H1 (cell line): Measurements from ENCODE around the gene C3orf18. TPM values are rescaled to one million over a fixed set of nuclear protein-coding genes. Genes with fewer than 3 reads are reported as not detected.

Experiments
- CTCF ChIA-PET: fragments of 300-600 bp; sonication (Branson Sonifier 250); formaldehyde crosslinking; loops from one replicate; lab custom pipeline; 2021; ENCODE audit not compliant: partially characterized antibody; lab: Charles Lee
- POLR2A ChIA-PET: fragments of 300-600 bp; sonication (Branson Sonifier 250); formaldehyde crosslinking; loops from one replicate; lab custom pipeline; 2021; ENCODE audit warnings: inconsistent platforms; ENCODE audit not compliant: partially characterized antibody; lab: Charles Lee
- DNase-seq, 2 experiments: peaks; one replicate each; pipeline versions ENCODE4 v3.0.0 to v3.0.0-alpha.2; 2010 to 2022; ENCODE audit warnings: low spot score in 2 of 2, low read depth in 1 of 2, mixed read lengths in 1 of 2
- FAIRE-seq: peaks from 2 replicates; lab custom pipeline; 2011; peaks lifted over from hg19 to GRCh38; lab: Jason Lieb, UNC
- H2AFZ ChIP-seq: 2 replicates; pipeline ENCODE4 v1.8.1; 2012; ENCODE audit warnings: low read length, inconsistent platforms
- H2AK5ac ChIP-seq: 2 replicates; pipeline ENCODE4 v1.6.1; 2013; ENCODE audit warnings: low read depth, low read length
- H2BK120ac ChIP-seq: replicated peaks from 2 replicates; pipeline ENCODE3; 2013; ENCODE audit warnings: low read depth, low read length, inconsistent platforms
- H2BK12ac ChIP-seq: 2 replicates; pipeline ENCODE4 v1.6.1; 2013; ENCODE audit warnings: low read depth, low read length
- H2BK15ac ChIP-seq: 2 replicates; pipeline ENCODE4 v1.6.1; 2013; ENCODE audit warnings: low read length
- H2BK20ac ChIP-seq: 2 replicates; pipeline ENCODE4 v1.6.1; 2013; ENCODE audit warnings: low read length
- H2BK5ac ChIP-seq: 2 replicates; pipeline ENCODE4 v1.6.1; 2013; ENCODE audit warnings: low read depth, low read length
- H3K14ac ChIP-seq: 2 replicates; pipeline ENCODE4 v1.6.1; 2013; ENCODE audit warnings: inconsistent platforms; ENCODE audit not compliant: insufficient read length
- H3K18ac ChIP-seq: 2 replicates; pipeline ENCODE4 v1.6.1; 2013; ENCODE audit warnings: low read length; ENCODE audit errors: extremely low read depth
- H3K23ac ChIP-seq: 2 replicates; pipeline ENCODE4 v1.6.1; 2013; ENCODE audit warnings: inconsistent platforms; ENCODE audit not compliant: insufficient read length
- H3K23me2 ChIP-seq: 2 replicates; pipeline ENCODE4 v1.6.1; 2013; ENCODE audit warnings: low read depth, low read length
- H3K27ac ChIP-seq: 2 replicates; pipeline ENCODE4 v1.6.1; 2011; ENCODE audit warnings: low read depth, low read length, inconsistent platforms
- H3K27me3 ChIP-seq, 4 experiments: replicated peaks in 1 of 4; 1 replicate in 1 of 4; 2 replicates in 3 of 4; pipeline versions ENCODE4 v1.6.1 to v1.8.1; 2011 to 2013; ENCODE audit warnings: low read length in 3 of 4, mild to moderate bottlenecking in 3 of 4, inconsistent platforms in 2 of 4, mixed read lengths in 2 of 4, moderate library complexity in 1 of 4; ENCODE audit not compliant: control insufficient read depth in 3 of 4, insufficient read depth in 3 of 4; ENCODE audit errors: extremely low read depth in 1 of 4
- H3K36me3 ChIP-seq, 4 experiments: 2 replicates each; pipeline versions ENCODE4 v1.6.1 to v1.8.1; 2011 to 2013; ENCODE audit warnings: mild to moderate bottlenecking in 4 of 4, low read length in 3 of 4, moderate library complexity in 2 of 4, control low read depth in 1 of 4, inconsistent platforms in 1 of 4; ENCODE audit not compliant: insufficient read depth in 4 of 4, control insufficient read depth in 2 of 4
- H3K4ac ChIP-seq: replicated peaks from 2 replicates; pipeline ENCODE3; 2013; ENCODE audit warnings: low read length, low read depth, mixed read lengths, inconsistent platforms; ENCODE audit not compliant: insufficient read length
- H3K4me1 ChIP-seq, 4 experiments: replicated peaks in 1 of 4; 1 replicate in 1 of 4; 2 replicates in 3 of 4; pipeline versions ENCODE4 v1.6.1 to v1.8.1; 2011 to 2013; ENCODE audit warnings: low read length in 3 of 4, inconsistent platforms in 2 of 4, mixed read lengths in 1 of 4; ENCODE audit not compliant: insufficient read depth in 4 of 4, control insufficient read depth in 3 of 4
- H3K4me2 ChIP-seq, 2 experiments: 2 replicates each; pipeline versions ENCODE4 v1.6.1 to v1.8.1; 2011 to 2013; ENCODE audit warnings: low read depth in 2 of 2, low read length in 2 of 2, control low read depth in 1 of 2, inconsistent platforms in 1 of 2, mild to moderate bottlenecking in 1 of 2; ENCODE audit not compliant: insufficient read depth in 1 of 2
- H3K4me3 ChIP-seq, 4 experiments: fragments of 200-600, 300-600 bp in 1 of 4; sonication (generic), shearing (Covaris generic), sonication (Bioruptor Twin) in 1 of 4; 2 replicates each; pipeline versions ENCODE4 v1.5.1 to v1.8.1; 2011 to 2016; ENCODE audit warnings: low read length in 4 of 4, low read depth in 3 of 4, control low read depth in 2 of 4, inconsistent platforms in 2 of 4, mild to moderate bottlenecking in 2 of 4, mixed read lengths in 1 of 4, moderate library complexity in 1 of 4; ENCODE audit not compliant: insufficient read depth in 2 of 4; ENCODE audit errors: extremely low read depth in 1 of 4
- H3K56ac ChIP-seq: replicated peaks from 2 replicates; pipeline ENCODE3; 2013; ENCODE audit warnings: low read depth, mild to moderate bottlenecking, mixed read lengths, low read length, inconsistent platforms; ENCODE audit not compliant: insufficient read length
- H3K79me1 ChIP-seq: 2 replicates; pipeline ENCODE4 v1.6.1; 2013; ENCODE audit warnings: low read depth, low read length, control low read depth
- H3K79me2 ChIP-seq, 2 experiments: 2 replicates each; pipeline versions ENCODE4 v1.6.1 to v1.8.1; 2012 to 2013; ENCODE audit warnings: low read length in 2 of 2, mild to moderate bottlenecking in 2 of 2, inconsistent platforms in 1 of 2; ENCODE audit not compliant: insufficient read depth in 2 of 2, control insufficient read depth in 1 of 2
- H3K9ac ChIP-seq, 4 experiments: replicated peaks in 1 of 4; 1 replicate in 1 of 4; 2 replicates in 3 of 4; pipeline versions ENCODE4 v1.6.1 to v1.8.1; 2011 to 2013; ENCODE audit warnings: low read depth in 3 of 4, low read length in 3 of 4, control low read depth in 2 of 4, mild to moderate bottlenecking in 2 of 4, moderate library complexity in 2 of 4, inconsistent platforms in 1 of 4; ENCODE audit errors: extremely low read depth in 1 of 4
- H3K9me3 ChIP-seq, 2 experiments: 2 replicates each; pipeline versions ENCODE4 v1.6.1 to v1.8.1; 2012 to 2013; ENCODE audit warnings: mild to moderate bottlenecking in 2 of 2, moderate library complexity in 2 of 2, control low read depth in 1 of 2, inconsistent platforms in 1 of 2, low read depth in 1 of 2, low read length in 1 of 2, mixed read lengths in 1 of 2; ENCODE audit not compliant: insufficient read depth in 2 of 2
- H4K20me1 ChIP-seq, 2 experiments: replicated peaks in 1 of 2; 2 replicates each; pipeline versions ENCODE3 to v1.8.1; 2011 to 2013; ENCODE audit warnings: inconsistent platforms in 2 of 2, low read length in 2 of 2, mild to moderate bottlenecking in 1 of 2; ENCODE audit not compliant: insufficient read depth in 2 of 2, control insufficient read depth in 1 of 2
- H4K5ac ChIP-seq: 2 replicates; pipeline ENCODE4 v1.6.1; 2013; ENCODE audit warnings: low read length, low read depth, mixed read lengths, inconsistent platforms; ENCODE audit not compliant: insufficient read length
- H4K8ac ChIP-seq: 2 replicates; pipeline ENCODE4 v1.8.0; 2013; ENCODE audit warnings: mild to moderate bottlenecking, moderate library complexity, low read length, inconsistent platforms; ENCODE audit not compliant: insufficient read depth; ENCODE audit errors: extremely low read depth
- H4K91ac ChIP-seq: replicated peaks from 2 replicates; pipeline ENCODE3; 2013; ENCODE audit warnings: low read length, mixed read lengths, inconsistent platforms; ENCODE audit not compliant: insufficient read length
- CBX5 ChIP-seq: fragments of 300-800, 300-1000 bp; sonication (generic); IDR thresholded peaks from 2 replicates; pipeline ENCODE4 v1.7.1; 2016; ENCODE audit warnings: antibody characterized with exemption, low read length, low read depth
- CEBPB ChIP-seq: IDR thresholded peaks from 2 replicates; pipeline ENCODE4 v1.6.1; 2012; ENCODE audit warnings: low read depth, low read length
- HDAC2 ChIP-seq, 2 experiments: fragments of 300-600 bp in 1 of 2; sonication (generic) in 1 of 2; IDR thresholded peaks; 2 replicates each; pipeline ENCODE4 v1.6.1; 2011 to 2012; ENCODE audit warnings: low read depth in 2 of 2, low read length in 2 of 2, mild to moderate bottlenecking in 2 of 2, moderate library complexity in 2 of 2, borderline replicate concordance in 1 of 2, inconsistent platforms in 1 of 2
- MAX ChIP-seq: IDR thresholded peaks from 2 replicates; pipeline ENCODE4 v1.6.1; 2012; ENCODE audit warnings: inconsistent platforms
- PHF8 ChIP-seq: fragments of 200-600 bp; sonication (generic); conservative IDR thresholded peaks from 2 replicates; pipeline ENCODE4 v1.7.1; 2012; ENCODE audit warnings: low read depth, mild to moderate bottlenecking, inconsistent platforms, low read length, moderate library complexity
- POLR2AphosphoS5 ChIP-seq: IDR thresholded peaks from 2 replicates; pipeline ENCODE4 v1.6.1; 2011; ENCODE audit warnings: low read depth, low read length
- RAD21 ChIP-seq, 2 experiments: IDR thresholded peaks in 1 of 2; conservative IDR thresholded peaks in 1 of 2; 2 replicates each; pipeline ENCODE4 v1.6.1; 2011; ENCODE audit warnings: low read depth in 2 of 2, low read length in 2 of 2, improper control_type of control experiment in 1 of 2, inconsistent platforms in 1 of 2, mild to moderate bottlenecking in 1 of 2, moderate library complexity in 1 of 2
- SIRT6 ChIP-seq: IDR thresholded peaks from one replicate; pipeline ENCODE4 v1.7.1; 2012; ENCODE audit warnings: low read length, inconsistent platforms
- TAF1 ChIP-seq: IDR thresholded peaks from 2 replicates; pipeline ENCODE4 v1.6.1; 2011; ENCODE audit warnings: mild to moderate bottlenecking, low read depth, low read length
- TAF7 ChIP-seq: optimal IDR thresholded peaks from 2 replicates; pipeline ENCODE3; 2011; ENCODE audit warnings: low read depth, mild to moderate bottlenecking, inconsistent platforms, low read length, moderate library complexity, borderline replicate concordance
- YY1 ChIP-seq: IDR thresholded peaks from 2 replicates; pipeline ENCODE4 v1.6.1; 2011; ENCODE audit warnings: low read depth, mild to moderate bottlenecking, low read length
- ZNF274 ChIP-seq: IDR thresholded peaks from 2 replicates; pipeline ENCODE4 v1.7.0; 2012; ENCODE audit warnings: low read length, borderline replicate concordance; ENCODE audit errors: extremely low read depth
- WGBS, 2 experiments: shearing (Covaris generic) in 1 of 2; methylation state at CpG; one replicate each; pipeline versions ENCODE4 v1.1.6 to v1.1.7; 2013 to 2015; ENCODE audit warnings: low lambda C conversion rate in 2 of 2, mixed read lengths in 2 of 2, inconsistent platforms in 1 of 2, low coverage in 1 of 2, missing lambda C conversion rate in 1 of 2; ENCODE audit not compliant: insufficient replicate concordance in 2 of 2, insufficient coverage in 1 of 2, insufficient read length in 1 of 2; ENCODE audit errors: extremely low coverage in 1 of 2, missing lambda C conversion rate in 1 of 2; 5-methylcytosine and 5-hydroxymethylcytosine counted together
- polyA plus RNA-seq, 7 experiments: library from polyadenylated mRNA; depleted of rRNA in 3 of 7; stranded (reverse) in 5 of 7; unstranded in 2 of 7; fragments of >200 nt in 5 of 7; fragments of 200-250 nt in 2 of 7; gene quantifications; 1 replicate in 5 of 7; 2 replicates in 1 of 7; 4 replicates in 1 of 7; pipeline versions ENCODE4 v1.2.1 to v1.2.3, GENCODE V29; 2011 to 2013; ENCODE audit warnings: missing spikeins in 2 of 7, mixed read lengths in 2 of 7
- total RNA-seq: library from RNA; stranded (reverse); fragmentation: NEBNext Ultra II Directional; extraction: Animal tissue kit (Norgen Biotek cat#: 25700); gene quantifications from 2 replicates; pipeline ENCODE4 v1.2.1, GENCODE V29; 2021

The C3orf18 gene
- total and polyA plus RNA-seq, 2 of the 8 experiments (the other 6 are each of a cell fraction or from before 2014, with no cell fraction given) = 7.5 to 15.0 TPM

GRCh38 chr3:50610992-50611463 is 43.5 kb upstream of the C3orf18 start:
- Histone ChIP-seq H3K4me3 (peak overlapping the region; percentile 39 to 70 (median 50)), H2BK12ac (peak overlapping the region; percentile 75; the same call in 1 of the 2 replicates), H3K4ac (no peak overlapping the region), H2BK15ac (no peak overlapping the region), H2AK5ac (no peak overlapping the region), H3K14ac (no peak overlapping the region), H3K9me3 (no peaks in the 10 kb centered on the region), H3K27me3 (peaks cover 12 to 36% (median 32%) of the 10 kb centered on the region in 4 experiments; a peak in 6 of 7 replicates), H2BK120ac (no peak overlapping the region), H3K36me3 (no peaks in the 10 kb centered on the region), H3K56ac (peak overlapping the region; percentile 17), H3K9ac (no peak overlapping the region), H4K8ac (peak overlapping the region; percentile 77; the same call in 1 of the 2 replicates), H3K79me1 (no peaks in the 10 kb centered on the region), H3K18ac (no peak overlapping the region; the same call in 1 of the 2 replicates), H3K4me2 (peak overlapping the region; percentile 68 to 82), H3K23me2 (peaks cover 4% of the 10 kb centered on the region; the same call in 1 of the 2 replicates), H3K27ac (no peak overlapping the region), H2AFZ (no peak overlapping the region), H4K20me1 (peaks cover 0 to 15% of the 10 kb centered on the region in 2 experiments), H4K91ac (no peak overlapping the region), H4K5ac (no peak overlapping the region), H3K79me2 (no peaks in the 10 kb centered on the region), H2BK20ac (no peak overlapping the region), H3K4me1 (peaks cover 0 to 12% (median 4%) of the 10 kb centered on the region in 4 experiments; a peak in 5 of 7 replicates), H2BK5ac (no peak overlapping the region; the same call in 1 of the 2 replicates), H3K23ac (no peak overlapping the region)
- DNase-seq (no peak), FAIRE-seq (no peak)
- ChIA-PET POLR2A (interaction anchor here (1.0 to 2.1 kb wide), 3 partner anchors 12 to 64 kb away, joined by 3 to 4 read pairs (median 4); partner anchors contain the start of gene DOCK3), CTCF (interaction anchor here (1.3 to 50.4 kb wide), 4 partner anchors 9 to 50 kb away, joined by 5 to 1262 read pairs (median 548); partner anchors contain the start of genes C3orf18, DOCK3 and HEMK1)
- no peak for TF ChIP-seq CBX5
- TF ChIP-seq HDAC2 (IDR thresholded peaks at IDR 0.05; ENCODE audit: borderline replicate concordance in 1 of 2, low read depth in 2 of 2, low read length in 2 of 2) = no peak
- TF ChIP-seq YY1 = no peak
- no peak for TF ChIP-seq PHF8
- TF ChIP-seq SIRT6 = no peak
- no peak for TF ChIP-seq CEBPB
- TF ChIP-seq TAF7 = no peak
- TF ChIP-seq MAX = no peak
- no peak for TF ChIP-seq ZNF274
- no peak for TF ChIP-seq POLR2AphosphoS5
- no peak for TF ChIP-seq TAF1
- TF ChIP-seq RAD21 (IDR thresholded peaks at IDR 0.05 in 1 of 2, conservative IDR thresholded peaks at IDR 0.05 in 1 of 2; ENCODE audit: low read depth in 2 of 2, low read length in 2 of 2) = no peak
- 58% methylated on average over 10 of the region's 10 CpGs; no CpG with 5 or more reads in 1 of the 2 experiments for WGBS, 2 experiments
